HG02943 (cell line): ENCODE measurements around the gene GFRA1.
"Not testable (repeated sequence)": the region's sequence is repeated elsewhere in the genome, so short reads cannot be mapped to it uniquely, and the experiment has no call there.

Experiments
- ATAC-seq: cut with Tn5 transposase; IDR thresholded peaks from one replicate; pipeline ENCODE4 v1.9.1; 2021; ENCODE audit warnings: mild to moderate bottlenecking, low read depth, moderate library complexity; ENCODE audit not compliant: unreplicated experiment

Gene GFRA1

DNA sequence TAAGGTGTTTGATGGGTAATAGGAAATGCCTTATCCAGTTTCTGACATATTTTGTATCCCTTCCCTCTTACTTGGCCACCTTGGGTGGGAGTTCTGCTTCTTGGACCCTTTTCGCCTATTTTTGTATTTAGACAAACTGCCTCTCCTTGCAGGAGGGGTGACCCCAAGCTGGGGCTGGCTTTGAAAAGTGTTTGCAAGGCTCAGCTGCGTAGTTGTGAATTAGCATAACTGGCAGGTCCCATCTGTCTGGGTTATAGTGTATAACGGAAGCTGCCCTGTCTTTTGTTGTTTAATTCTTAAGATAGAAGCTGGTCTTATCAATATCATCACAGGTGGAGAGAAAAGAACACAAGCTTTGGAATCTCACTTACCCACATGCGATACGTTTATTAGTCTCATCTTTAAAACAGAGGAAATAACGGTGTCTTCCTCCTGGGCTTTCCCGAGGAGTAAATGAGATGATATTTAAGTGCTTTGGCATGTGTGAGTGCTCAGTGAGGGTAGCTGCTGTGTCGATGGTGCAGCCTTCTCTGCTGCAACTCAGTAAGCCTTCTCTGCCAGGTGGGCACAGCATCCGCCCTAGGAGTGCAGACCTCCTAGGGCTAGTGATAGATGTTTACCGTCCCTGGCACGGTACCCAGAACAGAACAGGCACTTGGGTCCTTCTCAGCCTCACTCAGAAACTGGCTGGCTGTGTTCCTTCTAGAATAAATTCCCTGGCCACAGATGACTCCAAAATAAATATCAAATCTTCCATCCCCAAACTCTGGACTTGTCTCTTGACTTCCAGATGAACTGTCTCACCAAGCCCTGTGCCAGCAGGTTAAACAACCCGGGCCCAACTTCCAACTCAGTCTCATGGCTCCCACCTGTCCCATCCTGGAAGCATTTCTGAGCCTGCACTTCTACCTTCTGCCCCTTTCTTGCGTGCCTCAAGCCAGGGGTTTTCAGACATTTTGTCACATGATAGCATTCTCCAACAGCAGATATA lies 227.3 kb downstream of the GFRA1 start:
- ATAC-seq: no peak

DNA sequence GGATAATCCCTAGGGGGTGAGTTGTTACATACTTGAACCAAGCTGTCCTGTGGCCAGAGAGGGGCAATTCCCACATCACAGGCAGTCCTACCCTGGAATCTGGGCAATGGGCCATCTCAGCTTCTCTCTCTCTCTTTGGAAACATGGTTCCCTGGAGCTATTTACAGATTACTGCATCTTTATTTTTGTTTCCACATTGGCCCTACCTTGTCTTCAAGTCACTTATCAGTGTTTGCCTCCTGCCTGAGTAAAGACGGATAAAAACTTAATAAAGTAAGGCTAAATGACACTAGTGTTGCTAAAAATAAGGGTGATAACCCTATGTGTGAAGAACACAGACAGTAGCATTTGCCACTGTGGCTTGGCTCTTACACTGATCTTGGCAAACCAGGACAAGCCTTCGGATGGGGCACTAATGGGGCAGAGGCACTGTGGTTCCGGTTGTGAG lies 228.2 kb downstream of the GFRA1 start:
- no peak for ATAC-seq

DNA sequence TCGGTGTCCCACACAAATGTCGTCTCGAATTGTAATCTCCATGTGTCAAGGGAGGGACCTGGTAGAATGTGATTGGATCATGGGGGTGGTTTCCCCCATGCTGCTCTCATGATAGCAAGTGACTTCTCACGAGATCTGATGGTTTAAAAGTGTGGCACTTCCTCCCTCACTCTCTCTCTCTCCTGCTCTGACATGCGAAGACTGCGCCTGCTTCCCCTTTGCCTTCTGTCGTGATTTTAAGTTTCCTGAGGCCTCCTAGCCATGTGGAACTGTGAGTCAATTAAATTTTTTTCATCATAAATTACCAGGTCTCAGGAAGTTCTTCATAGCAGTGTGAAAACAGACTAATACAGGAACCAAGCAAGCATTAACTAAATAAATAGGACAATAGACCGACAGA lies 229.1 kb downstream of the GFRA1 start:
- no peak for ATAC-seq

DNA sequence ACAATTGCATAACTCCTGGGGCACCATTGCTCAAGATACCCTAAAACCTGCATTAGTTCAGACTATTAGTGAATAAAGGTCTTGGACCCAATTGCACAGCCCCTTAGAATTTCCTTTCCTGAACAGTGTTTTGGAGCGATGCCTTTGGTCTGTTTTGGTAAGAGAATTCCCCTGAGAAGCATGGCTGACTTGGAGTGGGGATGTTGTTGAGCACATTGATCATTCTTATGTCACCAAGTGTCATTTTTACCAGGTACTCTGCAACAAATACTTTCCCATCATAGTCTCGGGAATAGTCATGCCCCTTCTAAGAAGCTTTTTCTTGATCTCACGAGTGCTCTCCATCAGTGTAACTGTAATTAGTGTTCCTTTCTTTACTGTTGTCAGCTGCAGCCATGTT lies 229.7 kb downstream of the GFRA1 start:
- no peak for ATAC-seq

DNA sequence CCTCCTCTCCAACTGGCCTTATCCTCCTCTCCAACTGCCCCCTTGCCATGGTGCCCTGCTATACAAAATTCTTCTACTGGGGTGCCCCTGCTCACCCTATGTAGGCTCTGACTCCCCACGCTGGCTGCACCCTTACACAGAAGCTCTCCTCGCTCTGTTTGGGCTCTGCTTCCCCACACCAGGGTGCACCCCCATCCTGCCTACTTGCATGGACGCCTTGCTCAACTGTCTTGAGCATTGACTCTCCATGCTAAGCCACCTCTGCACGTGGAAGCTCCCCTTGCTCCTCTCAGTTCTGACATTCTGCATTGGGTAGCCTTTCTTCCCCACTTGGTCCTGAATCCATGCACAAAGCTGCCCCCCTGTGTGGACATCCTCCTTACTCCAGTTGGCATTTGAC lies 231.1 kb downstream of the GFRA1 start:
- ATAC-seq: no peak

DNA sequence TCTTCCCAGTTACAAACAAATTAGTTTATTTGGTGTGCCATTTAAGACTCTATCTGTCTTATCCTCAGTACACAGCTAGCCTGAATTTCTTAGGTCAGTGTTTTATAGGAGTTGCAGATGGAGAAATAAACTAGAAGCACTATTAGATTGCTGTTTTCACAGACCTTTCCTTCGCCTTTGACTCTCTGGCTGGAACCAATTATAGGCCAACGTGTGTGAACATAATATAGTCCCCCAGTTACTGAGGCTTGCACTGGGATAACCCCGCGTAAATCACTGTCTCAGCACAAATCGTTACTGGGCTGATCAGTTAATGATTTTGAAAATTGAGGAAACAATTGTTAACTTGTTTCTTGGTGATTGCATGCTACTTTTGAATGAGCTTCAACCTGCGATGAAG lies 233.4 kb downstream of the GFRA1 start:
- ATAC-seq: no peak

DNA sequence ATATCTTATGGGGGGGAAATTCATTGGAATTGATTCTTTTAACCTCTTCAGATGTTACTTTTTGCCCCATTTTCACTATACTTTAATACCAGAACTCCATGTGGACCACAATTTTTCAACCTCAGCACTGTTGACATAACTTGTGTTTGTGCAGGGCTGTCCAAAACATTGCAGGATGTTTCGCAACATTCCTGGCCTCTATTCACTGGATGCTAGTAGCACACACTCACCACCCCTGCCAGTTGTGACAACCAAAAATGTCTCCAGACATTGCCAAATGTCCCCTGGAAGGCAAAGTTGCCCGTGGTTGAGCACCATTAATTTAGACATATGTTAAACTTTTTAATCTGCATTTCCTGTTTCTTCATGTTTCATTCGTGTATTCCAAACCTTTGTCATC lies 234.7 kb downstream of the GFRA1 start:
- no peak for ATAC-seq

DNA sequence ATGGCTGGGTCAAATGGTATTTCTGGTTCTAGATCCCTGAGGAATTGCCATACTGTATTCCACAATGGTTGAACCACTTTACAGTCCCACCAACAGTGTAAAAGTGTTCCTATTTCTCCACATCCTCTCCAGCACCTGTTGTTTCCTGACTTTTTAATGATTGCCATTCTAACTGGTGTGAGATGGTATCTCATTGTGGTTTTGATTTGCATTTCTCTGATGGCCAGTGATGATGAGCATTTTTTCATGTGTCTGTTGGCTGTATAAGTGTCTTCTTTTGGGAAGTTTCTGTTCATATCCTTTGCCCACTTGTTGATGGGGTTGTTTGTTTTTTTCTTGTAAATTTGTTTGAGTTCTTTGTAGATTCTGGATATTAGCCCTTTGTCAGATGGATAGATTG lies 237.6 kb downstream of the GFRA1 start:
- not testable (repeated sequence) for ATAC-seq

DNA sequence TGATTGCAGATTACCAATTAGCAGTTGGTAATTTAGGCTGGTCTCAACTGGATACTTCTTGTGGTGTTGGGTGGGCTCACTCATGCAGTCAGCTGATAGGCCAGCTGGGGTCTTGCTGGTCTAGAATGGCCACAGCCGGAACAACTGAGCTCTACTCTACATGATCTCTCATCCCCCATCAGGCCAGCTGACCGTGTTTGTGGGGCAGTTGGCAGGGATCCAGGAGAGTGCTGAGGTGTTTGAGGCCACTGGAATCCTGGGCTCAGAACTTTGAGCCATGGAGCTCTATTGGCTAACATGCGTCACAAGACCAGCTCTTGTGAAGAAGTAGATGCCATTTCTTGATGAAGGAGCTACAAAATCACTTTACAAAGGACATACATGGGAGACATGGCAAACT lies 242.4 kb downstream of the GFRA1 start:
- ATAC-seq: no peak

DNA sequence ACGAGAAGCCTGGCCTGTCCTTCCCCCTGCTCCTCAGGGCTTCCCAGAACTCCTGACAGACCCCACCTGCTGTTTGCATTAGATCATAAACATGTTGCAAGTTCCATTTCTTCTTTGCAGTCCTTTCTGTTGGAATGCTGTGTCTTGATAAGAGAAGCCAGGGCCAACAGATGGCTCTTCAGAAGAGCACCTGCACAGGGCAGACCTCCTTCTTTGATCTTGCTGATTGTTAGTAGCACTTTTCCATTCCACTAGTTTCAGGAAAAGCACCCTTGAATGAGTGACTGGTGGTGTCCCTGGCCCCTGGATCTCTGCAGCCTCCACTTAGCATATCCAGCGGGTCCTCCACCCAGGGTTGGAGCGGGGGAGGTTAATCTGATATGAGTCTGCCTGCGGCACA lies 243.2 kb downstream of the GFRA1 start:
- ATAC-seq: no peak

DNA sequence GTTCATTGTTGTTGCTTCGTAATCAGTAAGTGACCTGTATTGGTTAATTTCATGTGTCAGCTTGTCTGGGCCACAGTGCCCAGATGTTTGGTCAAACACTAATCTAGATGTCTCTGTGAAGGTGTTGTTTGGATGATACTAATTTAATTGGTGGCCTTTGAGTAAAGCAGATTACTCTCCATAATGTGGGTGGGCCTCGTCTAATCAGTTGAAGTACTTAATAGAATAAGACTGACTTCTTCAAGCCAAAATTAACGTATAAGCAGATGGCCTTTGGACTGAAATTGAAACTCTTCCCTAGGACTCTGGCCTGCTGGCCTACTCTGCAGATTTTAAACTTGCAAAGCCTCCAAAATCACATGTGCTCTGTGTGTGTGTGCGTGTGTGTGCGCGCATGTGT lies 245.7 kb downstream of the GFRA1 start:
- no peak for ATAC-seq

DNA sequence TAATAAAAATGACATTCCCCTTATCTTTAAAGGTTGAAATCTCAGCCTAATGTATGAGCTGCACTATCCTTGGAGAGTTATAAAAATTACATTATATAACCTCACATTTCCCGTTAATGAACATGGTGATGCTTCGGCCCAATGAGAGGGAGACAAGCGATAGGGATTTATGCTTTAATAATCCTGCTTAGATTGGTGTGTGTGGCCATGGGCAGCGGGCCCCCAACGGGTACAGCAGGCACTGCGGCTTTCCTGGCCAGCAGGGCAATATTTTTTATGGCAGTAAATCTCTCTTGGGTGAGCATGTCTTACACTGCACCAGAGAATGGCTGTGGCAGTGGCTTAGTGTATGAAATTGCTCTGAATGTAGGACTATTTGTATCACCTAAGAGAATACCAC lies 246.3 kb downstream of the GFRA1 start:
- no peak for ATAC-seq

DNA sequence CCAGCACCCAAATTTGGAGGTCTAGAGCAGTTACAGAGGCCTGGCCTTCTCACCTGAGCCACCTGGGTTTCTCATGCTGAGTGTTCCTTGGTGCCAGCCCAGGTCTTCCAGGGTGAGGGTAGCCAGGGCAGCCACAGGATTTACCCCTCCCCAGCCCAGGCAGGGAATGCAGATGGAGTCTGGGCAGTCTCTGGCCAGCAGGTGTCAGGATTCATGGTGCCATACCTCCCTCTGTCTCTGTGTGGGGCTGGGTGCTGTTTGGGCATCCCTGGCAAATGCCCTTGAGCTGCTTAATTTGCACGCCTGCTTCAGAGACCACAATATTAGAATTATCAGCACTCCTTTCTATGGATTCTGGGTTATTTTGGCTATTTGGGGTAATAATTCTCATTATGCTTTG lies 246.7 kb downstream of the GFRA1 start:
- no peak for ATAC-seq

DNA sequence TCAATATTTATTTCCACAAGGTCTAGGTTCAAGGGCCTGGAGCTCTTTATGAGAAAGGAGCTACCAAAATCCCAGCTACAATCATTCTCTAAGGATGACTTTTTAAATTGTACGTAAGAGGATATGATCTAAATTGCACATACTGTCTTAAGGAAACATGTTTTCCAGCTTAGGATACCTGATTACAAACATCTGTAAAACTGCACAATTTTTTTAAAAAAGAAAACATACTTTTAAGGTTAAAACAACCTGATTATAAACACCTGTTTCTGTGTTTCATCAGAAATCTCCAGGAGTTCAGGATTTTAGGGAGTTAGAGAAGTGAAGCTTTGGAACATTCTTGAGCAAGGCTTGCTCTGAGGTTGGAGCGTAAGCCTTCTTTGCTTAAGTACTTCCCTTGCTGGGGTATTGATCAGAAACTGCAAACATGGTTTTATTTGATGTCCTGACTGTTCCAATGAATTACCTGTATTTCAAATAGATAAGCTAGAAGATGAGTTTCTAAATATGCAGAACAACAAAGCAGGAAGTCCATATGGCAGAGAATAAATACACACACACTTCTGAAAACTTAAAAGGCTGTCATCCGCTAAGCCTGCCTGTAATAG lies 248.6 kb downstream of the GFRA1 start:
- ATAC-seq: no peak

DNA sequence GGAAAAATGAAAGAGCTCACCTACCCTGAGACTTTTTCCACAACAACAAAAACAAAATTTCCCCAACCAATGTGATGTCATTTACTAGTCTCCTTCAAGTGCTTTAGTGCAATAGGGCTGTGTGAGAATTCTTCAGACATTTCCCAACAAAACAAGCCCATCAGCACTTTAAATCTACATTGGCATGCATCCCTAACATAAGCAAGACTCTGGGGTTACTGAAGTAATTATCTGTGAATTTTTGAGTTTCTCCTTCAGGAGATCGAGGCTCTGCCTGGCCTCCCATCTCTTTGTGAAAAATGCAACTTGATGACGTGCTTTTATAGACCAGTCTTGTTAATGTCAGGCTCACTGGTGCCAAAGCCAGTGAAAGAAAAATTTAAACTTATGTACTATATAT lies 255.6 kb downstream of the GFRA1 start:
- ATAC-seq: no peak

DNA sequence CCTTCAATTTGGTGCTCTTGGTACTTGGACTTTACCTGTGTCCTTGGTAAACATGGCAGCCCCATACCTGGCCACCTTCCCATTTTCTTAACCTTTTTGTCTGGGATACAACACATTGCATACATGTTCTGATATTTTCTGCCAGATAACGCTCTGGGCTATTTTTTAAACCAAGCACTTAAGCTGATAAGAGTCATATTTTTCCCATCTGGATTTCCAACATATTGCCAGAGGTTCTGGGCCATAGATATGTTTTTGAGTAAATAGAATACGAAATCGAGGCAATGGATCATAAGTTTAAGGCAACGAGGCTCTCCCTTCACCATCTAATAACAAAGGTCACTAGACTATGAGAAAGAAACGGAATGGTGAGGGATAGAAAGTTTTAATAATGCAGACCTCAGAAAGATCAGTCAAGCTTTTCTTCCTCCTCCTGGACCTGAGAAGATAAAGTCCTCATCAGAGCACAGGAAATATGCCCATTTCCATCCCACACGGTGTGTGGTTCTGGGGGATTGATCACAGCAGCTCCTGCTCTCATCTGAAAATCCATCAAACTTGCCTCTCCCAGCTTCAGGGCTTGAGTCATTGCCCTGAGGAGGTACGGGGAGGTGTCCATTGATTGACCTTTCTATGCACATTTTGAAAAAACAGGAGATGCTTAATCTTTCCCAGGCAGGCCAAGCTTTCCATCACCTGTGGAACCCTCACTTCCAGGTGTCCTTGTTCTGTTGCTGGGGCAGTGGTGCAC lies 257.2 kb downstream of the GFRA1 start:
- no peak for ATAC-seq

DNA sequence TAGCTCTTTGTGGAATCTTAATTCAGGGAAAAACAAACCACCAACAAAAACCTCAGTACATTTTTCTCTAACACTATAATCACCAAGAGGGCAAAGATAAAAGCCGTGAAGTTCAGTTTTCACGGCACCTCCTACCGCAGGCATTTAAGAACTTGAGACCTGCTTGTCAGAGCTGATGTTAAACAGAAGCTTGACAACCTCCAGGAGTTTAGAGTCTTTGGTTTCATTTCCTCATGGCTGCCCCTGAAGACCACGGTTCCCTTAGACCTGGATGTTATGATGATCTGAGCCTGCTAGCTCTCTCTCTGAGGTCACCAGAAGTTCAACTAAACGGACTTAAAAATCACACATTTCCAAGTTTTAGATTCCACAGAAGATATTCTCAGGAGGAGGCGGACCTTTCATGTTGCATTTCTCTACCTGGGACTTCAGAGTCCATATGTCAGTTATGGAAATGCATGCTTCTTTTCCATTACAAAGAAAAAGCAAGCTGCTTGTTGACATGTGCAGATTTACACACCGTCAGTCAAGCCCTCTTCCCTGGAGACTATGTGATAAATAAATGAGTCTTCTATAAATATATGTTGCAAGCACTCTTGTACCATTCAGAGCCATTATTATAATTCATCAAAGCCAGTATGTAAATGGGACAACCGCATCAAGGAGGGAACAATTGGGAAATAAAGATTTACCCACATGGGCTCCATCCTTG lies 258.0 kb downstream of the GFRA1 start:
- no peak for ATAC-seq

DNA sequence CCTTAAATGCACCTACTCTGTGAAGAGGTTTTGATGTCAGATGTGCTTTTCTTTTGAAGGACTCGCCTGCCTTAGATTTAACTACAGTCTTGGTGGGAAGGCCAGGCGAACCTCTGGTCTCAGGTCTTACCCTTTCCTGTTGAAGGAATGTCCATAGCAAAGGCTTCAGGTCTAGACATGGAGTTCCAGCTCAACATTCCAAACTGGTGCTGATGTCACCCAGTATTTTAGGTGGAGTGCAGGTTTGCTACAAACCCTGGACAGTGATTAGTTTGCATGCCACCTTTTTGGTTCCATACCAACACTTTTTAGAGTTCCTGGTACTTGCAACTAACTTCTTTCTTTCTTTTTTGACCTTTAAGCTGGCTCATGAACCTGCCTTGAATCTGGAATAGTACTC lies 258.7 kb downstream of the GFRA1 start:
- no peak for ATAC-seq

DNA sequence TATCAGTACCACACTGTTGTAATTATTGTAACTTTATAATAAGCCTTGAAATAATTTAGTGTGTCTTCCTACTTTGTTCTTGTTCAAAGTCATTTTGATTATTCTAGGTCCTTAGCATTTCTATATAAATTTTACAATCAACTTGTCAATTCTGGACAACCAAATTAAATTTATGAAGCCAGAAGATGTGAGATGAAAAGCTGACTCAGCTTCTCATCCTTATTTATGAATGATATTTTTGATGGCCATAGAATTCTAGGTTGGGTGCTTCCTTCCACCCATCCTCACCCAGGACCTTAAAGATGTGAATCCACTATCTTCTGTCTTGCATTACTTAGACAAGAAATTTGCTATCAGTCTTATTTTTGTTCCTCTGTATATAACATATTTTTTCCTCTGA lies 261.1 kb downstream of the GFRA1 start:
- no peak for ATAC-seq

DNA sequence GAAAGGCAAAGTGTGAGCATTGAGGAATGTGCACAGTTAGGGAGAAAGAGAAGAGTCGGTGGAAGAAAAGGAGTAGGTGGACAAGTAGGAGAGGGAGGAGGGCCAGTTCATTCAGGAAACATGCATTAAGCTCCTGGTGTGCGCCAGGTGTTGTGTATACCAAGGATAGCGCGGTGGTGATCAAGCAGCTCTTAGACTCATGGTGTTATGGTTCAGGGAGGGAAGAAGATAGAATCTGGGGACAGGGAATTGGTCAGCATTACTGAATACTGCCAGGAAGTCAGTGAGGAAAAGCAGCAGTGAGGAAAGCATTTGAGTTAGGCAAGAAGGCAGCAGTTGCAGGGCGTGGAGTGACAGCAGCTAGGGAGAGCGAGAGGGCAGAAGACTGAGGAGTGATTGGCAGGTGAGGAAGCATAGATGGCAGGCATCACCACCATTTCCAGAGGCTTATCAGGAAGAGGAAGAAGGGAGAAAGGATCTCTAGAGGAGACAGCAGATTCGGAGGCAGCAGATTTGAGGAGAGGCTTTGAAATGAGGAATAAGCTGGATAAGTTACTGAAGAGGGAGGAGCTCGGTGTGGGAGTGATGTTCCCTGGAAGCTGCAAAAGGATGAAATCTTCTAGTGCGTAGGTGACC lies 265.6 kb downstream of the GFRA1 start:
- no peak for ATAC-seq
